Measurements from ENCODE around the gene KCNIP4.

Gene KCNIP4

DNA sequence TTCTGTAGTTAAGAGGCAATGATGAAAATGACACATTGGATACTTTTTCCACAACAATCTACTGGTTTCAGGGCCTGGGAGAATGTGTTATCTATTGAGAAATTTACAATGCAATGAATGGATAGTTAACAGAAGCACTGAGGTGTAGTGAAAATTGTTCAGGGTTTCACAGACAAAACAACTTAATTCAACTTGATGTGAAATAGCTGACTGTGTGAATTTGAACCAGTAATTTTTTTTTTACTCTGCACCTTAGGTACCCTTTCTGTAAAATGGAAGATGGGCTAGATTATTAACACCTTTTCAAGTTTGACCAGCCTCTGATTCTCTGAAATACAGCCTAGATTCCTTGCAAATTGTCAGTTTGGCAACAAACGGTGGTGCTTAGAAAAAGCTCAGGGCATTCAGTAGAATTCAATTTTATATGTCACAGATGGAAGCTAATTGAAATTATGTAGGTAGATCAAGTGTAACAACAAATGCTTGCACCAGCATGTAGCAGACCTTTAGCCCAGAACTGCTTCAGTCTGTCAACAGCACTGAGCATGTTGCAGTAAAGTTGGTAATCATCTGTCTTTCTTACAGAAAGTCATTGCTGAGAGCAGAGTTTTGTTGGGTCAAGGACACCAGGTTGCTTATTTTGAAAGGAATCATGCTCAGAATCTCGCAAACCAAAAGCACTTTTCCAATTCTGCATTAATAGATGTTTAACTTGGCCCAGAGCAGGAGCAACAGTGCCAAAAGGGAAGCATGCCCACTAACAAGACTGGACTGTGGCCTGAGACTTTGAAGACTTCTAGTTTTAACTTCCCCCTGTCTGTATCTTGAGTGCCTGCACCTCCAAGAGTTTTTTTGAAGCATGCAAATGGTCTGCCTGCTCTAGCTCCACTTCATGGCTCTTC is 721.7 kb downstream of the KCNIP4 start:
- H3K4me3 ChIP-seq (ENCODE audit: low read length, poor library complexity, severe bottlenecking), result no peak overlapping the region
- H3K4me2 ChIP-seq (ENCODE audit: low read depth, low read length, poor library complexity, severe bottlenecking), result no peak overlapping the region
- H2AFZ ChIP-seq (ENCODE audit: low read length), result no peak overlapping the region
- no peaks in the 10 kb centered on the region for H3K9me2 ChIP-seq (replicated peaks; ENCODE audit: low read depth, low read length)
- H3K4me1 ChIP-seq (ENCODE audit: insufficient read depth, low read length, poor library complexity, severe bottlenecking), result no peaks in the 10 kb centered on the region
- TF ChIP-seq EZH2phosphoT487 (IDR thresholded peaks at IDR 0.05; ENCODE audit: borderline replicate concordance), result no peak
- TF ChIP-seq, protein P1, sequence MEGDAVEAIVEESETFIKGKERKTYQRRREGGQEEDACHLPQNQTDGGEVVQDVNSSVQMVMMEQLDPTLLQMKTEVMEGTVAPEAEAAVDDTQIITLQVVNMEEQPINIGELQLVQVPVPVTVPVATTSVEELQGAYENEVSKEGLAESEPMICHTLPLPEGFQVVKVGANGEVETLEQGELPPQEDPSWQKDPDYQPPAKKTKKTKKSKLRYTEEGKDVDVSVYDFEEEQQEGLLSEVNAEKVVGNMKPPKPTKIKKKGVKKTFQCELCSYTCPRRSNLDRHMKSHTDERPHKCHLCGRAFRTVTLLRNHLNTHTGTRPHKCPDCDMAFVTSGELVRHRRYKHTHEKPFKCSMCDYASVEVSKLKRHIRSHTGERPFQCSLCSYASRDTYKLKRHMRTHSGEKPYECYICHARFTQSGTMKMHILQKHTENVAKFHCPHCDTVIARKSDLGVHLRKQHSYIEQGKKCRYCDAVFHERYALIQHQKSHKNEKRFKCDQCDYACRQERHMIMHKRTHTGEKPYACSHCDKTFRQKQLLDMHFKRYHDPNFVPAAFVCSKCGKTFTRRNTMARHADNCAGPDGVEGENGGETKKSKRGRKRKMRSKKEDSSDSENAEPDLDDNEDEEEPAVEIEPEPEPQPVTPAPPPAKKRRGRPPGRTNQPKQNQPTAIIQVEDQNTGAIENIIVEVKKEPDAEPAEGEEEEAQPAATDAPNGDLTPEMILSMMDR (conservative IDR thresholded peaks at IDR 0.05; ENCODE audit: low read length), result no peak
- no peaks in the 10 kb centered on the region for H4K20me1 ChIP-seq (ENCODE audit: insufficient read depth, low read length, poor library complexity, severe bottlenecking)
- H3K79me2 ChIP-seq (ENCODE audit: insufficient read depth, low read length), result no peaks in the 10 kb centered on the region
- no peaks in the 10 kb centered on the region for H3K9me3 ChIP-seq (ENCODE audit: insufficient read depth, low read depth, low read length)
- no peaks in the 10 kb centered on the region for H3K27me3 ChIP-seq (ENCODE audit: insufficient read depth, low read length, poor library complexity, severe bottlenecking)
- no peaks in the 10 kb centered on the region for H3F3A ChIP-seq (ENCODE audit: low read depth)
- H3K9ac ChIP-seq (ENCODE audit: low read depth, low read length, poor library complexity, severe bottlenecking), result no peak overlapping the region
- no peaks in the 10 kb centered on the region for H3K36me3 ChIP-seq (ENCODE audit: insufficient read depth, low read length)

DNA sequence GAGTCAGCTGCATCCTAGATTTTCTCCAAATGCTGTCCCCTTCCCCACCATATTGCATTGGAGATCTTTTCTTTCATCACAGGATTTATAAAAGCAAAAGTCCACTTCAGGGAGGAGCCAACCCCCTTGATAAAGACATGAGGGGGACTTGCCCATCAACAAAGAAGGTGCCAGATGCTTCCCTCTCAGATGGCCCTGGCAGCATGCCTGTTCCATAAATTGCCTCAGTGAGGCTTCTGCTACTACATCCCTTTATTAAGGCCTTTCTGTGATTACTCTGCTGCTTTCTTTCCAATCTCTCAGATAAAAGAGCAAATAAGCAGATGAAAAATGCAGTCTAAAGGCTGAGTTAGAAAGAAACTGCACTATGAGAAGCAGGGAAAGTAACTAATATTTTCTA is 736.7 kb downstream of the KCNIP4 start:
- no peaks in the 10 kb centered on the region for H3F3A ChIP-seq (ENCODE audit: low read depth)
- no peaks in the 10 kb centered on the region for H3K4me1 ChIP-seq (ENCODE audit: insufficient read depth, low read length, poor library complexity, severe bottlenecking)
- H3K9ac ChIP-seq (ENCODE audit: low read depth, low read length, poor library complexity, severe bottlenecking), result no peak overlapping the region
- no peak overlapping the region for H3K4me3 ChIP-seq (ENCODE audit: low read length, poor library complexity, severe bottlenecking)
- no peak overlapping the region for H2AFZ ChIP-seq (ENCODE audit: low read length)
- H3K79me2 ChIP-seq (ENCODE audit: insufficient read depth, low read length), result no peaks in the 10 kb centered on the region
- no peaks in the 10 kb centered on the region for H3K9me3 ChIP-seq (ENCODE audit: insufficient read depth, low read depth, low read length)
- H3K36me3 ChIP-seq (ENCODE audit: insufficient read depth, low read length), result no peaks in the 10 kb centered on the region
- H3K9me2 ChIP-seq (replicated peaks; ENCODE audit: low read depth, low read length), result no peaks in the 10 kb centered on the region
- no peak overlapping the region for H3K4me2 ChIP-seq (ENCODE audit: low read depth, low read length, poor library complexity, severe bottlenecking)
- H4K20me1 ChIP-seq (ENCODE audit: insufficient read depth, low read length, poor library complexity, severe bottlenecking), result no peaks in the 10 kb centered on the region
- H3K27me3 ChIP-seq (ENCODE audit: insufficient read depth, low read length, poor library complexity, severe bottlenecking), result no peaks in the 10 kb centered on the region
- TF ChIP-seq EZH2phosphoT487 (IDR thresholded peaks at IDR 0.05; ENCODE audit: borderline replicate concordance), result no peak
- TF ChIP-seq, protein P1 (conservative IDR thresholded peaks at IDR 0.05; ENCODE audit: low read length), result no peak

DNA sequence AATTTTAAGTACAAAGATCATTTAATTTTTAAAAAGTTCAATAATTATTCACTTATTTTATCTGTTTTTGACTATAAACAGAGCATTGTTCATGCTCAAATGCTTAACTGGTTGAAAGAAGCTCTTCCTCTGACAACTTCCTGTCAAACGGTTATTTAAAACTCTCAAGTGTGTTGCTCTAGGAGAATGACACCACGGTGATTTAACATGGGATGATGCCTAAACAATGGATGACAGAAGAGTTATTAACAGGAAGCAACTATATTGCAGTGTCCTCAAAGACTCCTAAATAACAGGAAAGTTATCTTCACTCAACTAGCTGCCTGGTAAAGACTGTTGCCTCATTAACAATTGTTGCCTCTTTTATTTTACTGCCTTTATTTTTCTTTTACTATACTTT is 738.7 kb downstream of the KCNIP4 start:
- H3K27me3 ChIP-seq (ENCODE audit: insufficient read depth, low read length, poor library complexity, severe bottlenecking), result no peaks in the 10 kb centered on the region
- TF ChIP-seq, protein P1 (conservative IDR thresholded peaks at IDR 0.05; ENCODE audit: low read length), result no peak
- TF ChIP-seq EZH2phosphoT487 (IDR thresholded peaks at IDR 0.05; ENCODE audit: borderline replicate concordance), result no peak

More for the DNA sequence above, 738.7 kb downstream of the KCNIP4 start:
- H4K20me1 ChIP-seq (ENCODE audit: insufficient read depth, low read length, poor library complexity, severe bottlenecking), result no peaks in the 10 kb centered on the region
- H3K9ac ChIP-seq (ENCODE audit: low read depth, low read length, poor library complexity, severe bottlenecking), result no peak overlapping the region
- H2AFZ ChIP-seq (ENCODE audit: low read length), result no peak overlapping the region
- H3K9me2 ChIP-seq (replicated peaks; ENCODE audit: low read depth, low read length), result no peaks in the 10 kb centered on the region
- H3K9me3 ChIP-seq (ENCODE audit: insufficient read depth, low read depth, low read length), result no peaks in the 10 kb centered on the region
- no peak overlapping the region for H3K4me2 ChIP-seq (ENCODE audit: low read depth, low read length, poor library complexity, severe bottlenecking)
- no peaks in the 10 kb centered on the region for H3K79me2 ChIP-seq (ENCODE audit: insufficient read depth, low read length)
- H3F3A ChIP-seq (ENCODE audit: low read depth), result no peaks in the 10 kb centered on the region
- no peak overlapping the region for H3K4me3 ChIP-seq (ENCODE audit: low read length, poor library complexity, severe bottlenecking)
- H3K36me3 ChIP-seq (ENCODE audit: insufficient read depth, low read length), result no peaks in the 10 kb centered on the region
- no peaks in the 10 kb centered on the region for H3K4me1 ChIP-seq (ENCODE audit: insufficient read depth, low read length, poor library complexity, severe bottlenecking)
